Skeletal muscle satellite cell (primary cell): ENCODE measurements around the gene C16orf96.

Experiments
- H3K27me3 ChIP-seq: 2 replicates; pipeline ENCODE4 v1.7.0; 2013; ENCODE audit warnings: low read length; ENCODE audit not compliant: control insufficient read depth, insufficient read depth
- H3K36me3 ChIP-seq: 2 replicates; pipeline ENCODE4 v1.7.0; 2013; ENCODE audit warnings: mild to moderate bottlenecking, control low read depth, low read length; ENCODE audit not compliant: insufficient read depth
- H3K4me1 ChIP-seq: 2 replicates; pipeline ENCODE4 v1.7.0; 2013; ENCODE audit warnings: low read length; ENCODE audit not compliant: control insufficient read depth, insufficient read depth
- H3K4me2 ChIP-seq: 2 replicates; pipeline ENCODE4 v1.7.0; 2013; ENCODE audit warnings: mild to moderate bottlenecking, low read length
- H3K4me3 ChIP-seq: 2 replicates; pipeline ENCODE4 v1.7.0; 2013; ENCODE audit warnings: low read length
- H3K9ac ChIP-seq: 2 replicates; pipeline ENCODE4 v1.7.0; 2013; ENCODE audit warnings: mild to moderate bottlenecking, low read depth, low read length, moderate library complexity
- H3K9me3 ChIP-seq: replicated peaks from 2 replicates; pipeline ENCODE4 v1.7.0; 2013; ENCODE audit warnings: mild to moderate bottlenecking, control low read depth, low read length

C16orf96 gene

DNA sequence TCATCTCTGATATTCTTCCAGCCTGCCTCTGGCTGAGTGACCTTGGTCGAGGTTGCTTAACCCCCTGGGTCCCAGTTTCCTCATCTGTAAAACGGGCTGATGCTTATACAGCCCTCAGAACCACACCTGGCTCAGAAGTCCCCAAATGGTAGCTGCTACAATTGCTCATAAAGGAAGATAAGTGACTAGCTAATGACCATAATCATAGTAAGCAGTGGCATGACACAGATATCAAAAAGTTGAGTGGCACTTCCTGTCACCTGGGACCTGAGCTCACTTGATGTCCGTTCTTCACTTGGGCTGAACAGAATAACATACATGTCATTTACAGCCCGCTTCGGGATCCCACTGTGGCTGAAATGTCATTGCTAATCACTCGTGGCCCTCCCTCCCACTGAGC is 70.3 kb downstream of the C16orf96 start:
- Histone ChIP-seq H3K36me3 (peaks cover 8% of the 10 kb centered on the region), H3K4me3 (peak overlapping the region; percentile 93), H3K27me3 (no peaks in the 10 kb centered on the region), H3K4me2 (peak overlapping the region; percentile 100), H3K9ac (peak overlapping the region; percentile 84), H3K9me3 (no peaks in the 10 kb centered on the region), H3K4me1 (peaks cover 14% of the 10 kb centered on the region)

DNA sequence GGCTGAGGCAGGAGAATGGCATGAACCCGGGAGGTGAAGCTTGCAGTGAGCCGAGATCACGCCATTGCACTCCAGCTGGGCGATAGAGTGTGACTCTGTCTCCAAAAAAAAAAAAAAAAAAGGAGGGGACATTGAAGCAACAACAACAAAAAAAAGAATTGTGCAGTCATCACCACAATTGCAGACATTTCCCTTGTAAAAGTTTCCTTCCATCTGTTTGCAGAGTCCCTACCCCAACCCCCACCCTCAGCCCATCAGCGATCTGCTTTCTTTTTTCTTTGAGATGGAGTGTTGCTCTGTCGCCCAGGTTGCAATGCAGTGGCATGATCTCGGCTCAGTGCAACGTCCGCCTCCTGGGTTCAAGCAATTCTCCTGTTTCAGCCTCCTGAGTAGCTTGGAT is 72.1 kb downstream of the C16orf96 start:
- Histone ChIP-seq H3K9ac (no peak overlapping the region), H3K4me2 (no peak overlapping the region), H3K9me3 (no peaks in the 10 kb centered on the region), H3K27me3 (no peaks in the 10 kb centered on the region), H3K4me1 (peaks cover 14% of the 10 kb centered on the region), H3K4me3 (no peak overlapping the region), H3K36me3 (peaks cover 8% of the 10 kb centered on the region)

DNA sequence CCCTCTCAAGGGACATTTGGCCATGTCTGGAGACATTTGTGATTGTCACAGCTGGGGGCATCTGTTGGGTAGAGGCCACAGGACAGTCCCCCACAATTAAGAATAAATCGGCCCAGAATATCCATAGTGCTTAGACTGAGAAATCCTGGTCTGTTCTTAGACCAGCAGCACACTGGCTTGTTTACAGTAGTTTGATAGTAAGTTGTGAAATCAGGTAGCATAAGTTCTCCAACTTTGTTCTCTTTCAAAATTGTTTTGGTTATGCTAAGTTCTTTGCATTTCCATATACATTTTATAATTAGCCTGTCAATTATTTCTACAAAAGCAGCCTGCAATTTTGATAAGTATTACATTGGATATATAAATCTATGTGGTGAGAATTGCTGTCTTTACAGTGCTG is 75.3 kb downstream of the C16orf96 start:
- Histone ChIP-seq H3K9me3 (no peaks in the 10 kb centered on the region), H3K9ac (no peak overlapping the region), H3K27me3 (no peaks in the 10 kb centered on the region), H3K4me3 (no peak overlapping the region), H3K36me3 (peaks cover 14% of the 10 kb centered on the region), H3K4me1 (peaks cover 5% of the 10 kb centered on the region), H3K4me2 (no peak overlapping the region)

DNA sequence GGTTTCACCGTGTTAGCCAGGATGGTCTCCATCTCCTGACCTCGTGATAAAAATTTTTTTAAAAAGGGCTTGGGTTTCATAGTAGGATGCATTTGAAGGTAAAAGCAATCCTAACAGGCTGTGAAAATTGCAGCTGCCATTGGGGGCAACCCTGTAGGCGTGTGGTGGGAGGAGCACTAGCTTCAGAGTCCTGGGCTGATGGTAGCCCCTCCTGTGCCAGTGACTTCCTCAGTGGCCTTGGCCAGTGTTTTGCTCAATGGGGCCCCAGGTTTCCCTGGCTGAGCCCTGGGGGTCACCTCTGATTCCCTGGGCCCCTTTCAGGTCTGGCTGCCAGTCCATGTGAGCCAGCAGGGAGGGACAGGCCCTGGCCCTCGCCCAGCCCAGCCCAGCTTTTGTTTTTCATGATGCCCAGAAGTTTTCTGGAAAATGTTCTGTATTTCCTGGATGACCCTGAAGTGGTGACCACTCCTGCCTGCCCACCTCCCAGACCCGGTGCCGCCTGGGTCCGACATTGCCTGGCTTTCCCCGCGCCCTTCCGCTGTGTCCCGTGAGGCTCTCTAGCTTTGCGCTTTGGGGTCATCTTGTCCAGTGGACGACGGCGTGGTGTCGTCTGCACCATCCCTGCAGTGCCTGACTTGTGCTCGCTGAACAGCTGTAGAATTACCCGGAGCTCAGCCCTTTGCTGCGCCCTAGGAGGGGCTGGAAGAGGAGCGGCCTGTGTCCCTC is 77.9 kb downstream of the C16orf96 start:
- no peaks in the 10 kb centered on the region for H3K27me3 ChIP-seq
- H3K4me3 ChIP-seq = no peak overlapping the region
- no peaks in the 10 kb centered on the region for H3K4me1 ChIP-seq
- no peaks in the 10 kb centered on the region for H3K9me3 ChIP-seq
- peaks cover 6% of the 10 kb centered on the region for H3K36me3 ChIP-seq
- H3K4me2 ChIP-seq = no peak overlapping the region
- H3K9ac ChIP-seq = no peak overlapping the region

DNA sequence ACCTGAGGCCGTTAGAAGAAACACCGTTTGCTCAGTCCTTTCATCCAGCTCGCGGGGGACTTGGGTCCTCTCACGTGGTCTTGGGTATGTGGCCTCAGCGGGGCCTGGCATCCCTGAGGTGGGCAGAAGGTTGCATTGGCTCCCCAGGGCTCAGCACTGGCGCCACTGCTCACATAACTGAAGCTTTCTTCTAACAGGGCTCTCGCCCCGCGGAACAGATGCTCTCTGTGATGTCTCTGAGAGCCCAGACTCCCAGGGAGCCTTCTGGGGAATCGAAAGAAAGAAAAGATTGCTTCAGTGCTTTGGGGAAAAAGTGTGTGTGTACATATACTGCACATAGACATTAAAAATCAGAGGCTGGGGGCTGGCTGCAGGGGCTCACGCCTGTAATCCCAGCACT is 78.6 kb downstream of the C16orf96 start:
- Histone ChIP-seq H3K9me3 (no peaks in the 10 kb centered on the region), H3K4me2 (no peak overlapping the region), H3K27me3 (no peaks in the 10 kb centered on the region), H3K36me3 (peaks cover 6% of the 10 kb centered on the region), H3K4me3 (no peak overlapping the region), H3K4me1 (no peaks in the 10 kb centered on the region), H3K9ac (no peak overlapping the region)

DNA sequence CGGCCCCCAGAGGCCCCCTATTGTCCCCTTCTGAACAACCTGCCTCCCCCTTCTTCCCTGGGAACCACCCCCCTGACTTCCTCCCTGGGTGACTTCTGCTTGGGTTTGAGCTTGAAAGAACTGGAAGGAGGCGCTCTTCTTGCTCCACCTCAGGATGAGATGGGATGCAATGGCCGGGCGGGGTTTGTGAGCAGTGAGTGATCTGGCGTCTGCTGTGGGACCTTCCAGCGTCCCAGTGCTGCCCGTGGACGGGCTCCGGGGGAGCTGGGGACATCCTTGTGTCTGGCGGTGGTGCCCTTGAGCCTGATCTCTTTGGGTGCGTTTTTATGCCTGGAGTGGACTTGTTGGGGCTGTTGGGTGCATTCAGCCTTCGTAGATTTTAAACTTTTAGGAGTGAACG is 80.1 kb downstream of the C16orf96 start:
- Histone ChIP-seq H3K27me3 (no peaks in the 10 kb centered on the region), H3K36me3 (peaks cover 6% of the 10 kb centered on the region), H3K9ac (no peak overlapping the region), H3K4me3 (no peak overlapping the region), H3K9me3 (no peaks in the 10 kb centered on the region), H3K4me1 (no peaks in the 10 kb centered on the region), H3K4me2 (no peak overlapping the region)

DNA sequence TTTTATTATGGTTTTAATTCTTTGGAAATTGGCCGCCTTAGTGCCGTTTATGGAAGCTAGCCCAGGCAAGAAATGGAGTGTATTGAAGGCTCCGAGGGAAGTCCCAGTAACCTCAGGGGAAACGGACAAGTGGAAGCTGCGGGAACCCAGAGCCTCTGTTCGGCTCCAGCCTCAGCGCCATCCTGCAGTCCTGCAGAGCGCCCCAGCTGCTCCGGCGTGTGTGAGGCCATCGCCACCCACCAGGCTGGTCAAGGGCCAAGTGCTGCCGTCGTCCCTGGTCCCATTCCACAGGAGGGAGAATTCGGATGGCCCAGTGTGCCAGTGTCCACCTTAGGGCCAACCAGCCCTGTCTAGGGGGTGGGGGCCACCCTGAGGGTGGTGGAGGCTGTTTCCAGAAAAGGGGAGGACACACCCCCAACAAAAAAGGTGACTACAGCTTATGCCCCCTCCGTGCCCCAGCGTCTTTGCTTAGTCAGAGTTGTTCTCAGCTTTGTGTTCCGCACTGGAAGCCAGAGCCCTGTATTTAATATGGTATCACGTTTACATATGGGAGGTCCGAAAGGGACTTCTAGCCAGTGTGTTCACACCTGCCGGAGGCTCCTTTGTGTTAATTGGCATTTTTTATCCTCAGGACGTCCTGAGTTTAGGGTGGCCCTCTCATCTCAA is 81.5 kb downstream of the C16orf96 start:
- Histone ChIP-seq H3K9me3 (no peaks in the 10 kb centered on the region), H3K4me3 (no peak overlapping the region), H3K4me2 (no peak overlapping the region), H3K9ac (no peak overlapping the region), H3K4me1 (no peaks in the 10 kb centered on the region), H3K36me3 (peaks cover 6% of the 10 kb centered on the region), H3K27me3 (no peaks in the 10 kb centered on the region)

DNA sequence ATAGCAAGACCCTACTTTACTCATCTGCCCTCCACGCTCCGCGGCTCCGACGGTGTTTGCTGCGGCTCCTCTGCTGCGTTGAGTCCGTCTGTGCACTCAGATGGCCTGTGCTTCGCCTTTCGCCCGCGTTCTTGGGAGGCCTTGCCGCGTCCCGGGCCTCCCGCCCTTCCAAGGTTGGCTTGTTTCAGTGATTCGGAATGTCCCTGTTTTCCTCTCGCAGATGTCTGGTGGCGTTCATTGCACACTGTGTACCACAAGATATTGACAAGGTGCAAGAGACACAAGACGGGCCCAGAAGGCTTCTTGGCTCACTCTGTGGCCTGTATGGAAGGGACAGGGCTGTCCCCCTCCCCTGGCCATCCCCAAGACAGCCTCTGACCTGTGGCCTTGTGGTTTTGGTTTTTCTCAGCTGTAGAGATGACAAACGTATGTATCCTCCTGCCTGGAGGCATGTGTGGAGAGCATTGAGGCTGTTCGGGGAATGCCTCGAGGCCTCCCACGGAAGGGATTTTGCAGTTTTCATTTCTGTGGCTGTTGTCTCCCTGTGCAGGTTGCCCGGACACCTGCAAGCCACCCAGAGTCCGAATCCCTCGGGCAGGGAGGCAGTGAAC is 83.9 kb downstream of the C16orf96 start:
- Histone ChIP-seq H3K9me3 (no peaks in the 10 kb centered on the region), H3K4me1 (no peaks in the 10 kb centered on the region), H3K4me2 (no peak overlapping the region), H3K27me3 (no peaks in the 10 kb centered on the region), H3K36me3 (no peaks in the 10 kb centered on the region), H3K9ac (no peak overlapping the region), H3K4me3 (no peak overlapping the region)

DNA sequence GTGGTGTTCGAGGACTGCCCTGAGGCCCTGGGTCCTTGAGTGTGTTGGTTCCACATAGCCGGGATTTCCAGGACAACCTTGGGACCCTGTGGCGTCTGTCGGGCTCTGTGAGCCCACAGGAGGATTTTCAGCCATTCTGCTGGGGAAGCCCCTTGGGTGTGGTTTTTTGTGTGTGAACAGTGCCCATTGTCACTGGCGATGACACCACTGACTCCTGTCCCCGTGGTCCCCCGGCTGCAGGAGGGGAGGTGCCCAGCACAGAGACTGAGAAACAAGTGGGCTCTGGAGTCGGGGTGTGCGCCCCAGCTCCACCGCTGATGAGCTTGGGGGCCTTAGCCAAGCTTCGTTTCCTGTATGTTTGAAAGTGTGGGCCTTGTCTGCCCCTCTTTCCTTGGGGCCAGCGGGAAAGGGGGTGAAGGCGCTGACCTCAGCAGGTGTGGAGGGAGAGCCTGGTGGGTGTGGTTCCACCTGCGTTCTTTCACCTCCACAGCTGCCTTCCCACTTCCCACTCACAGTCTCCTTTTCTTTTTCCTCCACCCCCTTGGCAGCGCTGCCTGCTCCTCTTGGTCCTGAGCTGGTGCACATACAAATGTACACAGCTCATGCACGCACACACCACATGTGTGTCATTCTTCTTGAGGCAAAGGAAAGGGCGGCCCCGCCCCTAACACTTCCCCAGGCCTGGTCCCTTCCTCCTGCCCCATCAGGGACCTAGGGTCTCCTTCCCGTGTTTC is 84.6 kb downstream of the C16orf96 start:
- Histone ChIP-seq H3K4me2 (no peak overlapping the region), H3K9ac (no peak overlapping the region), H3K27me3 (no peaks in the 10 kb centered on the region), H3K4me3 (no peak overlapping the region), H3K9me3 (no peaks in the 10 kb centered on the region), H3K4me1 (no peaks in the 10 kb centered on the region), H3K36me3 (no peaks in the 10 kb centered on the region)

DNA sequence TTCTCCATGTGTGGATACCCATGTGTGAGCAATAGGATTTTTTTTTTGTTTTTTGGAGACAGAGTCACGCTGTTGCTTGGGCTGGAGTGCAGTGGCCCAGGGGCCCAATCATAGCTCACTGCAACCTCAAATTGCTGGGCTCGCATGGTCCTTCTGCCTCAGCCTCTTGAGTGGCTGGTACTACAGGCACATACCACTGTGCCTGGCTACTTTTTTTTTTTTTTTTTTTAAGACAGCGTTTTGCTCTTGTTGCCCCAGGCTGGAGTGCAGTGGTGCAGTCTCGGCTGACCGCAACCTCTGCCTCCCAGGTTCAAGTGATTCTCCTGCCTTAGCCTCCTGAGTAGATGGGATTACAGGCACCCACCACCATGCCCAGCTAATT is 85.2 kb downstream of the C16orf96 start:
- H3K4me2 ChIP-seq = no peak overlapping the region
- H3K9me3 ChIP-seq = no peaks in the 10 kb centered on the region
- H3K9ac ChIP-seq = no peak overlapping the region
- no peaks in the 10 kb centered on the region for H3K27me3 ChIP-seq
- no peak overlapping the region for H3K4me3 ChIP-seq
- no peaks in the 10 kb centered on the region for H3K36me3 ChIP-seq
- H3K4me1 ChIP-seq = no peaks in the 10 kb centered on the region

DNA sequence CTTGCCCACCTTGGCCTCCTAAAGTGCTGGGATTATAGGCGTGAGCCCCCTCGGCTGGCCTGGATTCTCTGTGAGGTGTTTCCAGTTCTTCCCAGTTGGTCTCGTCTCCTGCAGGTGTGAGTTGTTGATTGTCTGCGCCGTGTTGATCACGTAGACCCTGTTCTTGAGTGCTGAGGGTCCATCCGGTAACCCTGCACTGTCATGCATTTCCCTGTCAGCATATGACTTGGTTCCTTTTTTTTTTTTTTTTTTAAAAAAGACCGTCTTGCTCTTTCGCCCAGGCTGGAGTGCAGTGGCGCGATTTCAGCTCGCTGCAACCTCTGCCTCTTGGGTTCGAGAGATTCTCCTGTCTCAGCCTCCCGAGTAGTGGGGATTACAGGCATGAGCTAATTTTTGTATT is 85.8 kb downstream of the C16orf96 start:
- no peak overlapping the region for H3K9ac ChIP-seq
- H3K9me3 ChIP-seq = no peaks in the 10 kb centered on the region
- no peaks in the 10 kb centered on the region for H3K4me1 ChIP-seq
- peaks cover 3% of the 10 kb centered on the region for H3K36me3 ChIP-seq
- H3K4me2 ChIP-seq = no peak overlapping the region
- H3K27me3 ChIP-seq = no peaks in the 10 kb centered on the region
- no peak overlapping the region for H3K4me3 ChIP-seq
